Peyer's patch (tissue), 4 donors: Measurements from ENCODE around the gene KLHL17.

Experiments
- CTCF ChIP-seq, 6 experiments: fragments of 450-650 bp in 4 of 6; fragments of 200-600 bp in 2 of 6; sonication (generic) in 1 of 6; IDR thresholded peaks; one replicate each; pipeline ENCODE4 v1.5.1; 2017 to 2019; ENCODE audit warnings: antibody characterized with exemption in 6 of 6, mild to moderate bottlenecking in 3 of 6, moderate library complexity in 1 of 6
- POLR2A ChIP-seq, 2 donors: fragments of 450-650 bp; IDR thresholded peaks; one replicate each; pipeline ENCODE4 v1.5.1; 2017; ENCODE audit warnings: antibody characterized with exemption in 2 of 2, mild to moderate bottlenecking in 2 of 2, moderate library complexity in 2 of 2

DNA sequence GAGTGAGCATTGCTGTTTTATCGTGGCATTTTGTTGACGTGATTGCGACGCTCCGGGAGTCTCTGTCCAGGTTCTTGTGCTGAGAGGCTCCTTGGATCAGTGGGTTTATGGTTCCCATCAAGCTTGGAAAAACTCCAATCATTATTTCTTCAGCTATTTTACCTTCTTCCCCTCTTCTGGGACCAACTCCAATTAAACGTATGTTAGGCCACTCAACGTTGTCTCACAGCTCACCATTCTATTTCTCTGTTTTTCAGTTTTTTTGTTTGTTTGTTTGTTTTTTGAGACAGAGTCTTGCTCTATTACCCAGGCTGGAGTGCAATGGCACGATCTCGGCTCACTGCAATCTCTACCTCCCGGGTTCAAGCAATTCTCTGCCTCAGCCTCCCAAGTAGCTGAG is 31.5 kb downstream of the KLHL17 start:
- TF ChIP-seq CTCF (IDR thresholded peaks at IDR 0.05): no peak
- TF ChIP-seq POLR2A (IDR thresholded peaks at IDR 0.05): no peak
